ENCODE data around the gene NTPCR. TPM values are rescaled to one million over a fixed set of nuclear protein-coding genes. Genes with fewer than 3 reads are reported as not detected.

NTPCR gene, protein sequence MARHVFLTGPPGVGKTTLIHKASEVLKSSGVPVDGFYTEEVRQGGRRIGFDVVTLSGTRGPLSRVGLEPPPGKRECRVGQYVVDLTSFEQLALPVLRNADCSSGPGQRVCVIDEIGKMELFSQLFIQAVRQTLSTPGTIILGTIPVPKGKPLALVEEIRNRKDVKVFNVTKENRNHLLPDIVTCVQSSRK
- total RNA-seq = 47.6 TPM
- long read RNA-seq, full-length matches to known transcripts = 31 of 36 reads
- long read RNA-seq, partial matches to known transcripts = 1 of 36 reads
- long read RNA-seq, other reads (novel, unspliced or antisense) = 4 of 36 reads

DNA sequence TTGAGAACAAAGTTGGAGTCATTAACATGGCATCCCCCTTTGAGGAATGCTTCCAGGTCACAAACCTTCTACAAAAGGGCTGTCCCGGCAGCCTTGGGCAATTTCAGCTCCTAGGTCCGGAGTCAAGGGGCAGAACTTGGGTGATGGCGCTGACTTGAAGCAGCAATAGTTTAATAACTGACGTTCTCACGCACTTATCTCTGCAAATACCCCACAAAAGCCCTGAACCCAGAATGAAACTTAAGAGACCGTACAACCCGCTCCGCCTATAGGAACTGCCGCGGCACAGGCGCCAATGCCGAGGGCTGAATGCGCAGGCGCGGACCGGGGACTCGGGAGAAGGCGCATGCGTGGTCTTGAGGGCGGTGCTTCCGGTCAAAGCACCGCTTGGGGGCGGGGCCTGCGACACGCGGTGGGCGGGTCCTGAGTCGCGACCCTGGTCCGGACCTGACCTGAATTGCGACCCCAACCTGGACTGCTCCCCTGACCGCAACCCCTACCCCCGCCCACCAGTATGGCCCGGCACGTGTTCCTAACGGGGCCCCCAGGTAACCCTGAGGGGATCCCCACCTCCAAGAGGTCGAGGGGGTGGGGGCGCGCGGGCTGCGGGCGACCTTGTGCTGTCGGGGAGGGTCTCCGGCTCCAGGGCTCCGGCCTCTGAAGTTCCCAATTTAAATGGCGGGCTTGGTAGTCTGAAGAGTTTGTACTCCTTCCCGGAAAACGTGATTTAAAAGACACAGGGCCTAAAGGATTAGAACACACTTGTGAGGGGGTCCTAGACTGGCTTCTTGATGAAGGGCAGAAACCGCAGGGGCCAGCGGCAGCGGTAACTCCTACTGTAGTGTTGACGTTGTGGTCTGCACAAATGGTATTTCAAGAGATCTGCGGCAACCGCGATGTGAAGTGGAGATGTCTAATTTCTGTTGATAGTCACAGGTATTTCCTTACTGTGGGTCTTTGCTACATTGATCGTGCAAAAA is at the start of gene NTPCR:
TSS of gene NTPCR (plus strand) at position 415 of the 980 bp plus-strand sequence. CDS start at position 515, 100 bp downstream.
- H3K27ac ChIP-seq (replicated peaks) = peak within 1 kb of the TSS; percentile 93
- TF ChIP-seq CTCF (IDR thresholded peaks at IDR 0.05; ENCODE audit: borderline replicate concordance) = peak; percentile 39
- H3K4me1 ChIP-seq = peaks cover 39% of the 10 kb centered on the region
- peak; percentile 92 for DNase-seq
- H3K9me3 ChIP-seq (replicated peaks) = no peaks in the 10 kb centered on the region
- peaks cover under 1% of the 10 kb centered on the region for H3K36me3 ChIP-seq
- no peaks in the 10 kb centered on the region for H3K27me3 ChIP-seq (ENCODE audit: low read depth)
- peak within 1 kb of the TSS; percentile 92 for H3K4me3 ChIP-seq
- intact Hi-C loops (cut with micrococcal nuclease) = no loop called here

DNA sequence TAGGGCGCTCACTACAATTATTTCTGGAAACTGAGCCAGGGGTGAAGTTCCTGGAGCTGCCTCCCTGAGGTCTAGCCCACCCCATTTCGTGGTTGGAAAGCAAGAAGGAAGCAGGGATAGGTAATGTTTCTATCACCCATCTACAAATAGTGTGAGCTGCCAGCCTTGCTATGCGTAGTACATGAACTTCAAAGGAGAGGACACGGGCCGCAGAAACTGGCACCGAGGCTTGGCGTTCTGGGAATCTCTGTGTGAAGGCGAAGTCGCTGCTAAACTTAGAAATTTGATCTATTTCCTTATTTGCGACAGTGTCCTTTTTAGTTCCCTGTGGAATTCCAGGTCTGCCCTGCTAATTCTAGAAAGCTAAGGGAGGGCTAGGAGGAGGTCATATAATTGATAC is 49.6 kb upstream of the NTPCR start:
- no peak overlapping the region for H3K4me3 ChIP-seq
- intact Hi-C loops (cut with micrococcal nuclease) = no loop called here
- peak overlapping the region; percentile 15 for H3K27ac ChIP-seq (replicated peaks)
- no peaks in the 10 kb centered on the region for H3K9me3 ChIP-seq (replicated peaks)
- H3K27me3 ChIP-seq (ENCODE audit: low read depth) = no peaks in the 10 kb centered on the region
- peaks cover 20% of the 10 kb centered on the region for H3K4me1 ChIP-seq
- no peak for DNase-seq
- H3K36me3 ChIP-seq = no peaks in the 10 kb centered on the region
- TF ChIP-seq CTCF (IDR thresholded peaks at IDR 0.05; ENCODE audit: borderline replicate concordance) = no peak

GRCh38 chr1:232901255-232901654 is 49.2 kb upstream of the NTPCR start:
- H3K27me3 ChIP-seq (ENCODE audit: low read depth) = no peaks in the 10 kb centered on the region
- intact Hi-C loops (cut with micrococcal nuclease) = no loop called here
- H3K27ac ChIP-seq (replicated peaks) = peak overlapping the region; percentile 15
- no peaks in the 10 kb centered on the region for H3K36me3 ChIP-seq
- TF ChIP-seq CTCF (IDR thresholded peaks at IDR 0.05; ENCODE audit: borderline replicate concordance) = no peak
- no peaks in the 10 kb centered on the region for H3K9me3 ChIP-seq (replicated peaks)
- H3K4me3 ChIP-seq = no peak overlapping the region
- no peak for DNase-seq
- H3K4me1 ChIP-seq = peaks cover 24% of the 10 kb centered on the region

GRCh38 chr1:232902774-232903350 is 47.5 kb upstream of the NTPCR start:
- H3K4me1 ChIP-seq = peaks cover 27% of the 10 kb centered on the region
- intact Hi-C loops (cut with micrococcal nuclease) = no loop called here
- H3K27ac ChIP-seq (replicated peaks) = no peak overlapping the region
- H3K27me3 ChIP-seq (ENCODE audit: low read depth) = no peaks in the 10 kb centered on the region
- no peak overlapping the region for H3K4me3 ChIP-seq
- H3K36me3 ChIP-seq = no peaks in the 10 kb centered on the region
- no peaks in the 10 kb centered on the region for H3K9me3 ChIP-seq (replicated peaks)
- DNase-seq = no peak
- TF ChIP-seq CTCF (IDR thresholded peaks at IDR 0.05; ENCODE audit: borderline replicate concordance) = no peak

GRCh38 chr1:232904131-232904530 is 46.3 kb upstream of the NTPCR start:
- Histone ChIP-seq H3K4me1 (peaks cover 27% of the 10 kb centered on the region), H3K9me3 (replicated peaks) (no peaks in the 10 kb centered on the region), H3K36me3 (no peaks in the 10 kb centered on the region), H3K27ac (replicated peaks) (no peak overlapping the region), H3K4me3 (no peak overlapping the region), H3K27me3 (ENCODE audit: low read depth) (no peaks in the 10 kb centered on the region)
- TF ChIP-seq CTCF (IDR thresholded peaks at IDR 0.05; ENCODE audit: borderline replicate concordance) = no peak
- intact Hi-C loops (cut with micrococcal nuclease) = no loop called here
- no peak for DNase-seq
